GM12878 (cell line): ENCODE results near the gene VMO1. TPM values are rescaled to one million over a fixed set of nuclear protein-coding genes. Genes with fewer than 3 reads are reported as not detected.

Source experiments
- ATAC-seq: fragments of 200-7000 bp; cut with Tn5 transposase; 3 replicates; pipeline ENCODE4 v1.9.1; 2020; ENCODE audit warnings: mild to moderate bottlenecking, moderate library complexity
- BruUV-seq: library from RNA; stranded (reverse); fragments of 400-500 nt; replicated peaks from 2 replicates; lab custom pipeline; 2021; lab: Mats Ljungman, UMichigan
- CTCF ChIA-PET: fragments of 300-600 bp; sonication (Branson Sonifier 250); formaldehyde crosslinking; extraction: SDS; loops from one replicate; lab custom pipeline; 2021; ENCODE audit warnings: inconsistent platforms; lab: Yijun Ruan, JAX
- POLR2A ChIA-PET: fragments of 350-600 bp; formaldehyde crosslinking; extraction: SDS; loops from one replicate; lab custom pipeline; 2021; ENCODE audit warnings: inconsistent platforms; lab: Charles Lee
- RAD21 ChIA-PET: fragments of 300-600 bp; sonication (Branson Sonifier 250); formaldehyde crosslinking; loops from one replicate; lab custom pipeline; 2023; ENCODE audit warnings: antibody characterized with exemption; ENCODE audit not compliant: unreplicated experiment; lab: Charles Lee
- SMC1A ChIA-PET: fragments of 300-600 bp; sonication (Branson Sonifier 250); formaldehyde crosslinking; loops from one replicate; lab custom pipeline; 2023; ENCODE audit not compliant: unreplicated experiment, uncharacterized antibody; lab: Charles Lee
- DNase-seq: peaks from one replicate; pipeline ENCODE4 v3.0.0-alpha.2; 2011; ENCODE audit warnings: low read depth, low spot score
- FAIRE-seq: peaks from 3 replicates; lab custom pipeline; 2011; peaks lifted over from hg19 to GRCh38; lab: Jason Lieb, UNC
- H2AFZ ChIP-seq: 2 replicates; pipeline ENCODE4 v1.6.0; 2011; ENCODE audit warnings: low read depth, low read length, control low read depth; ENCODE audit not compliant: control insufficient read depth
- H3K27ac ChIP-seq: 2 replicates; pipeline ENCODE4 v1.5.1; 2011; ENCODE audit warnings: control low read depth; ENCODE audit not compliant: control insufficient read depth, insufficient read depth
- H3K27me3 ChIP-seq, 2 experiments: replicated peaks in 1 of 2; 2 replicates each; pipeline versions ENCODE4 v1.6.0 to v1.6.1; 2011; ENCODE audit warnings: low read length in 1 of 2; ENCODE audit not compliant: control insufficient read depth in 2 of 2, insufficient read depth in 2 of 2
- H3K36me3 ChIP-seq, 2 experiments: 2 replicates each; pipeline ENCODE4 v1.5.1; 2011; ENCODE audit warnings: low read length in 1 of 2; ENCODE audit not compliant: control insufficient read depth in 2 of 2, insufficient read depth in 2 of 2
- H3K4me1 ChIP-seq: 2 replicates; pipeline ENCODE4 v1.6.1; 2011; ENCODE audit warnings: mild to moderate bottlenecking, low read length, moderate library complexity, mixed read lengths; ENCODE audit not compliant: control insufficient read depth, insufficient read depth
- H3K4me2 ChIP-seq: 2 replicates; pipeline ENCODE4 v1.6.0; 2011; ENCODE audit warnings: control low read depth; ENCODE audit not compliant: control insufficient read depth, insufficient read depth
- H3K4me3 ChIP-seq: fragments of 200-600 bp; sonication (generic); 2 replicates; pipeline ENCODE4 v1.5.1; 2016
- H3K79me2 ChIP-seq: 2 replicates; pipeline ENCODE4 v1.6.0; 2011; ENCODE audit warnings: low read length; ENCODE audit not compliant: control insufficient read depth, insufficient read depth
- H3K9ac ChIP-seq: 2 replicates; pipeline ENCODE4 v1.8.0; 2011; ENCODE audit warnings: low read length, control low read depth, mixed read lengths; ENCODE audit not compliant: control insufficient read depth, insufficient read depth
- H3K9me3 ChIP-seq: replicated peaks from 3 replicates; pipeline ENCODE4 v1.5.1; 2011; ENCODE audit warnings: mild to moderate bottlenecking, low read length; ENCODE audit not compliant: control insufficient read depth, insufficient read depth
- H4K20me1 ChIP-seq: 2 replicates; pipeline ENCODE4 v1.6.0; 2011; ENCODE audit not compliant: control insufficient read depth, insufficient read depth
- ATF3 ChIP-seq: IDR thresholded peaks from 2 replicates; pipeline ENCODE4 v1.6.1; 2011; ENCODE audit warnings: low read depth, mild to moderate bottlenecking, low read length, moderate library complexity, borderline replicate concordance; ENCODE audit errors: extremely low read depth
- BHLHE40 ChIP-seq, 2 experiments: fragments of 450-650 bp in 1 of 2; IDR thresholded peaks; 2 replicates each; pipeline ENCODE4 v1.6.1; 2011 to 2017; ENCODE audit warnings: low read depth in 2 of 2, borderline replicate concordance in 1 of 2, improper control_type of control experiment in 1 of 2, low read length in 1 of 2, mild to moderate bottlenecking in 1 of 2
- E2F8 ChIP-seq: fragments of 450-650 bp; IDR thresholded peaks from 2 replicates; pipeline ENCODE4 v1.6.1; 2018; ENCODE audit warnings: mild to moderate bottlenecking, low read depth, moderate library complexity; ENCODE audit not compliant: partially characterized antibody
- FOS ChIP-seq: IDR thresholded peaks from 3 replicates; pipeline ENCODE4 v1.6.1; 2011; ENCODE audit warnings: borderline replicate concordance; ENCODE audit not compliant: insufficient read length; ENCODE audit errors: extremely low read depth
- IRF3 ChIP-seq: fragments of 450-650 bp; IDR thresholded peaks from 2 replicates; pipeline ENCODE4 v1.6.1; 2014; ENCODE audit warnings: mild to moderate bottlenecking
- KLF5 ChIP-seq: fragments of 450-650 bp; IDR thresholded peaks from 2 replicates; pipeline ENCODE4 v1.6.1; 2014; ENCODE audit warnings: mild to moderate bottlenecking; ENCODE audit not compliant: partially characterized antibody
- MYC ChIP-seq: IDR thresholded peaks from 2 replicates; pipeline ENCODE4 v1.6.1; 2011; ENCODE audit warnings: mild to moderate bottlenecking, low read length, moderate library complexity, inconsistent platforms; ENCODE audit not compliant: insufficient read depth, insufficient replicate concordance, insufficient read length, severe bottlenecking
- NFYB ChIP-seq: IDR thresholded peaks from 2 replicates; pipeline ENCODE4 v1.6.1; 2011; ENCODE audit warnings: low read depth, mild to moderate bottlenecking, low read length, improper control_type of control experiment, moderate library complexity; ENCODE audit not compliant: insufficient read depth
- NR2C1 ChIP-seq: fragments of 450-650 bp; IDR thresholded peaks from 2 replicates; pipeline ENCODE4 v1.6.1; 2017; ENCODE audit warnings: antibody characterized with exemption, mild to moderate bottlenecking, moderate library complexity
- POLR2A ChIP-seq: IDR thresholded peaks from 2 replicates; pipeline ENCODE4 v1.6.1; 2011; ENCODE audit warnings: low read depth, mild to moderate bottlenecking, low read length
- POLR2AphosphoS5 ChIP-seq: IDR thresholded peaks from 2 replicates; pipeline ENCODE4 v1.6.1; 2011; ENCODE audit warnings: mild to moderate bottlenecking, low read length, inconsistent platforms
- WRNIP1 ChIP-seq: IDR thresholded peaks from 2 replicates; pipeline ENCODE4 v1.6.1; 2011; ENCODE audit warnings: low read depth, low read length, improper control_type of control experiment, borderline replicate concordance
- ZBED1 ChIP-seq: IDR thresholded peaks from 2 replicates; pipeline ENCODE4 v1.6.1; 2016; ENCODE audit warnings: borderline replicate concordance
- ZNF217 ChIP-seq: fragments of 450-650 bp; IDR thresholded peaks from 2 replicates; pipeline ENCODE4 v1.6.1; 2017; ENCODE audit warnings: antibody characterized with exemption, mild to moderate bottlenecking
- WGBS: methylation state at CpG from one replicate; pipeline ENCODE4 v1.1.6; 2016; ENCODE audit warnings: low lambda C conversion rate; ENCODE audit not compliant: insufficient replicate concordance, insufficient coverage; ENCODE audit errors: missing lambda C conversion rate; 5-methylcytosine and 5-hydroxymethylcytosine counted together
- in situ Hi-C: fragments of 300-500 bp; cut with MboI; formaldehyde crosslinking; loops from 9 replicates; pipeline ENCODE4 v1.14.3; 2018; ENCODE audit warnings: mixed read lengths
- intact Hi-C: fragments of 100-400 bp; cut with micrococcal nuclease; formaldehyde crosslinking; loops from one replicate; pipeline ENCODE4 v1.14.2; 2022; ENCODE audit not compliant: unreplicated experiment
- polyA plus RNA-seq, 11 experiments: library from polyadenylated mRNA; depleted of rRNA in 4 of 11; unstranded in 6 of 11; stranded (reverse) in 5 of 11; fragments of >200 nt; fragmentation: Nextera tagmentation in 4 of 11; fragmentation: Illumina TruSeq in 1 of 11; extraction: Ambion mirVana in 4 of 11; extraction: Trizol in 1 of 11; gene quantifications; 1 replicate in 1 of 11; 2 replicates in 10 of 11; pipeline versions ENCODE4 v1.2.1 to v1.2.3, GENCODE V29; 2011 to 2016; ENCODE audit warnings: inconsistent platforms in 2 of 11, missing spikeins in 2 of 11, low read depth in 1 of 11
- total RNA-seq, 4 experiments: library from RNA; depleted of rRNA in 3 of 4; stranded (reverse); fragments of >200 nt in 3 of 4; fragmentation: Illumina TruSeq in 1 of 4; extraction: Trizol in 1 of 4; gene quantifications; 2 replicates each; pipeline versions ENCODE4 v1.2.1 to v1.2.3, GENCODE V29; 2013 to 2021

Gene VMO1
- total and polyA plus RNA-seq, 10 of the 15 experiments (the other 5 are each of a cell fraction or from before 2014, with no cell fraction given), result 0.27 to 0.54 (median 0.31) TPM; not detected in 7

GRCh38 chr17:4738136-4739121, 47.7 kb downstream of the VMO1 start (continued):
- TF ChIP-seq MYC (no peak), ZNF217 (no peak), POLR2AphosphoS5 (no peak), E2F8 (no peak)

GRCh38 chr17:4735876-4736651, 50.1 kb downstream of the VMO1 start:
- Histone ChIP-seq H3K36me3 (no peaks in the 10 kb centered on the region), H3K27me3 (peaks cover 10% of the 10 kb centered on the region in 2 experiments), H3K9me3 (no peaks in the 10 kb centered on the region), H3K4me1 (peaks cover 17% of the 10 kb centered on the region), H4K20me1 (no peaks in the 10 kb centered on the region), H2AFZ (no peak overlapping the region), H3K4me3 (no peak overlapping the region), H3K9ac (no peak overlapping the region), H3K4me2 (no peak overlapping the region), H3K79me2 (peaks cover 2% of the 10 kb centered on the region), H3K27ac (no peak overlapping the region)
- no TSS peak for BruUV-seq
- 41% methylated on average over 8 of the region's 9 CpGs for WGBS
- FAIRE-seq (no peak), DNase-seq (no peak), ATAC-seq (no peak)
- SMC1A ChIA-PET, result interaction anchor here (0.7 to 1.6 kb wide), 5 partner anchors 12 to 54 kb away, joined by 3 to 4 read pairs (median 3); no protein-coding TSS in a partner anchor
- RAD21 ChIA-PET, result interaction anchor here (0.7 kb wide), 1 partner anchor 147 kb away, joined by 3 read pairs; no protein-coding TSS in a partner anchor
- CTCF ChIA-PET, result interaction anchor here (1.0 to 1.8 kb wide), 2 partner anchors 26 to 54 kb away, joined by 3 to 10 read pairs; partner anchors contain the start of genes ARRB2 and GLTPD2
- intact Hi-C loops, result loop anchor here (10.0 kb wide), 1 partner anchor 49 kb away; the partner anchor contains the start of genes GLTPD2 and VMO1
- POLR2A ChIA-PET, result interaction anchor here (0.6 kb wide), 1 partner anchor 198 kb away, joined by 3 read pairs; no protein-coding TSS in a partner anchor
- in situ Hi-C loops, result no loop called here
- TF ChIP-seq KLF5 (no peak), FOS (no peak), ZBED1 (no peak), NFYB (no peak), WRNIP1 (no peak), IRF3 (no peak), ATF3 (no peak), BHLHE40 (IDR thresholded peaks at IDR 0.05; ENCODE audit: borderline replicate concordance in 1 of 2, low read depth in 2 of 2, low read length in 1 of 2) (no peak), NR2C1 (no peak), POLR2A (no peak)
